Glutamatergic neuron (in vitro differentiated cells): ENCODE results near the gene ARID1B. TPM values are rescaled to one million over a fixed set of nuclear protein-coding genes. Genes with fewer than 3 reads are reported as not detected.

Experiments used
- DNase-seq: peaks from one replicate; pipeline ENCODE4 v3.0.0; 2022
- H3K27ac Mint-ChIP-seq: one replicate; pipeline ENCODE4 v1.8.0; 2020; ENCODE audit warnings: mild to moderate bottlenecking, mixed read lengths, inconsistent platforms; ENCODE audit not compliant: unreplicated experiment
- H3K27me3 Mint-ChIP-seq: one replicate; pipeline ENCODE4 v1.8.0; 2020; ENCODE audit warnings: mild to moderate bottlenecking, moderate library complexity, mixed read lengths, inconsistent platforms; ENCODE audit not compliant: unreplicated experiment
- H3K36me3 Mint-ChIP-seq: one replicate; pipeline ENCODE4 v1.8.0; 2020; ENCODE audit warnings: mild to moderate bottlenecking, mixed read lengths, inconsistent platforms; ENCODE audit not compliant: unreplicated experiment
- H3K4me1 Mint-ChIP-seq: one replicate; pipeline ENCODE4 v1.8.0; 2020; ENCODE audit warnings: mild to moderate bottlenecking, low read depth, mixed read lengths, inconsistent platforms; ENCODE audit not compliant: unreplicated experiment
- H3K4me3 Mint-ChIP-seq: one replicate; pipeline ENCODE4 v1.8.0; 2020; ENCODE audit warnings: mild to moderate bottlenecking, mixed read lengths, inconsistent platforms; ENCODE audit not compliant: unreplicated experiment
- H3K9me3 Mint-ChIP-seq: one replicate; pipeline ENCODE4 v1.8.0; 2020; ENCODE audit warnings: mild to moderate bottlenecking, moderate library complexity, mixed read lengths, inconsistent platforms; ENCODE audit not compliant: unreplicated experiment
- total RNA-seq: library from RNA; stranded (reverse); fragmentation: NEBNext Ultra II Directional; extraction: Animal tissue kit (Norgen Biotek cat#: 25700); gene quantifications from one replicate; pipeline ENCODE4 v1.2.1, GENCODE V29; 2021; ENCODE audit not compliant: unreplicated experiment
- TF ChIP-seq, protein P1 (sequence below): fragments of 200-600 bp; sonication (generic); IDR thresholded peaks from one replicate; pipeline ENCODE4 v1.5.0; 2021; ENCODE audit not compliant: partially characterized antibody, unreplicated experiment

Gene ARID1B
- total RNA-seq, 1 donor from 2014 or later = 202 TPM

DNA sequence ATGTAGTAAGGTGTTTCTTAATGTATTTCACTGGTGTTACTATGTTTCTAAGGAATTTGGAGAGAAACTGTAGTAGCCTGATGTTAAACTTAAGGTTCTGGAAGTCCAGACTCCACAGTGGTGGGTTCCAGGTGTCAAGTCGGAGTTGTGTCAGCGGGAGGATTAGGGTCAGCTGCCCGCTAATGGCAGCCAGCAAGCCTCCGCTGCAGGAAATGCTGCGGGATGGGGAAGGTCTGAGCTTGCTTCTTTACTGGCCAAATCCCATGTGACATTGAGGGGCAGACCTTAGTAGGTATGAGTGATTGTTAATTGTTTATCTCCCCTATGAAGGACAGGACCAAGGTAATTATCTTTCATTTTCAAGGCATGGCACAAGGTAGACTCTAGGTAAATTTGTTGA is 3.7 kb upstream of the ARID1B start:
- peaks cover 18% of the 10 kb centered on the region for H3K27me3 Mint-ChIP-seq
- H3K36me3 Mint-ChIP-seq = no peaks in the 10 kb centered on the region
- H3K27ac Mint-ChIP-seq = peak overlapping the region; percentile 100
- TF ChIP-seq, protein P1, sequence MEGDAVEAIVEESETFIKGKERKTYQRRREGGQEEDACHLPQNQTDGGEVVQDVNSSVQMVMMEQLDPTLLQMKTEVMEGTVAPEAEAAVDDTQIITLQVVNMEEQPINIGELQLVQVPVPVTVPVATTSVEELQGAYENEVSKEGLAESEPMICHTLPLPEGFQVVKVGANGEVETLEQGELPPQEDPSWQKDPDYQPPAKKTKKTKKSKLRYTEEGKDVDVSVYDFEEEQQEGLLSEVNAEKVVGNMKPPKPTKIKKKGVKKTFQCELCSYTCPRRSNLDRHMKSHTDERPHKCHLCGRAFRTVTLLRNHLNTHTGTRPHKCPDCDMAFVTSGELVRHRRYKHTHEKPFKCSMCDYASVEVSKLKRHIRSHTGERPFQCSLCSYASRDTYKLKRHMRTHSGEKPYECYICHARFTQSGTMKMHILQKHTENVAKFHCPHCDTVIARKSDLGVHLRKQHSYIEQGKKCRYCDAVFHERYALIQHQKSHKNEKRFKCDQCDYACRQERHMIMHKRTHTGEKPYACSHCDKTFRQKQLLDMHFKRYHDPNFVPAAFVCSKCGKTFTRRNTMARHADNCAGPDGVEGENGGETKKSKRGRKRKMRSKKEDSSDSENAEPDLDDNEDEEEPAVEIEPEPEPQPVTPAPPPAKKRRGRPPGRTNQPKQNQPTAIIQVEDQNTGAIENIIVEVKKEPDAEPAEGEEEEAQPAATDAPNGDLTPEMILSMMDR = no peak
- peaks cover 17% of the 10 kb centered on the region for H3K9me3 Mint-ChIP-seq
- no peak overlapping the region for H3K4me3 Mint-ChIP-seq
- H3K4me1 Mint-ChIP-seq = peaks cover 29% of the 10 kb centered on the region
- no peak for DNase-seq

DNA sequence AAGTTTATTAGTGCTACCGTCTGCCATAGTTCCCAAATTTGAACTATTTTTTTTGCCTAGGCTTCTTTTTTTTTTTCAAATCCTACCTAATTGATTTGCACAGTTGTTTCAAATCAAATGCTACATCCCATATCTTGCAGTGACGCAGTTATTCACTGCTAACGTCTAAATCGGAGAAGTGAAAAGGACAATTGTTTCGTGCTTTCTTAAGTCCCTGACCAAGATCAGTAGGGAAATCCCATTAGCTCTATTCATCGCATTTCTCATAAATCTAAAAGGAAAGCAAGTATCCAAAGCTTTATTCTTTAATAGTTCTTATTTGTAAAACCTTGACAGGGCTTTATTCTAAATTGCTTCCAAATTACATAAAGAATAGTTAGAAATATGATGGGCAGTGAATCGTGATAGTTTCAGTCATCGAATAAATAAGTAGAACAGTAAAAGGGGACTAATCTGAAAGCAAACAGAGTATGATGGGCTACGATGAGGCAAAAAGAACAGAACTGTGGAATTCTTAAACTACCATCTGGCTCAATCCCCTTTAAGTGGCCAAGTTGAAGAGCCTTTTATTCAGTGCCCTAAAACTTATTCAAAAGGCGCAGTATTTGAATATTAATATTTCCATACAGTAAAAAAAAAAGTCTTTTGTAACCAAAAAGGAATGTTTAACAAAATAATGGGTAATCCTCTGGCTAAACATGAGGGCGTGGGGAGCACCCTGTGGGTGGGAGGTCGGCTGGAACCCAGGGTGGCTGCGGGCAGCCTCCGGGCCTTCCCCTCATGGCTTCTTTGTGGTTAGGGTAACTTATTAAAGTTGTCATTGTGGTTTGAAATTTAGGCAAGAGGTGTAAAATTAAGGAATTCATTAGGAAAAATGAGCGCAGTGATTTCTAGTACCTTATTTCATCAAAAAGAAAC is 3.0 kb upstream of the ARID1B start:
- TF ChIP-seq, protein P1 = no peak
- no peak for DNase-seq
- H3K9me3 Mint-ChIP-seq = peaks cover 17% of the 10 kb centered on the region
- peaks cover 18% of the 10 kb centered on the region for H3K27me3 Mint-ChIP-seq
- H3K27ac Mint-ChIP-seq = peak overlapping the region; percentile 100
- H3K4me1 Mint-ChIP-seq = peaks cover 29% of the 10 kb centered on the region
- no peaks in the 10 kb centered on the region for H3K36me3 Mint-ChIP-seq
- H3K4me3 Mint-ChIP-seq = peak overlapping the region; percentile 78

DNA sequence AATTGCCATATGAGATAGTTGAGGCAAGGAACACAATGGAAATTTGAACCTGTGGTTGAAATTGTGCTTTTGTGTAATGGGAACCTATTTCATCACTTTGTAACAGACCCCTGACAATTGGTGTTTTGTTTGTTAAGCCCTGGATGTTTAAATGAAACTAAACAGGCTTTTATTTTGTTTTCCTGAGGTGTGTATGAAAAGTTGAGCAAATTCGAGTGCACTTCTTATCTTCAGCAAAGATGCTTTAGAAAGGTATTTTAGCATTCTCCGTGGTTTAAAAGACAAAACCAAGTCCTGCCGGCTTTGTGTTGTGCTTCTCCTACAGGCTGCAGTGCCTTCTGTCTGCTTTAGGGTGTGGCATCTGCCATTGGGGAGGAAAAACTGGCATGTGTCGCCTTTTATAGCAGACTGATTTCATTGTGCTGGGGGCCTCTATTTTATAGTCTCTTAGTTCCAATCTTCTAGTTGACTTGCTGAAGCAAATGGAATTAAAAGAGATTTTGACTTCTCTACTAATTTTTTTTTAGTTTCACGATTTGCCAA is 2.2 kb upstream of the ARID1B start:
- H3K27me3 Mint-ChIP-seq = peaks cover 21% of the 10 kb centered on the region
- peak overlapping the region; percentile 78 for H3K4me3 Mint-ChIP-seq
- H3K9me3 Mint-ChIP-seq = peaks cover 20% of the 10 kb centered on the region
- peak; percentile 55 for DNase-seq
- H3K27ac Mint-ChIP-seq = peak overlapping the region; percentile 100
- H3K36me3 Mint-ChIP-seq = no peaks in the 10 kb centered on the region
- H3K4me1 Mint-ChIP-seq = peaks cover 29% of the 10 kb centered on the region
- TF ChIP-seq, protein P1 = no peak

DNA sequence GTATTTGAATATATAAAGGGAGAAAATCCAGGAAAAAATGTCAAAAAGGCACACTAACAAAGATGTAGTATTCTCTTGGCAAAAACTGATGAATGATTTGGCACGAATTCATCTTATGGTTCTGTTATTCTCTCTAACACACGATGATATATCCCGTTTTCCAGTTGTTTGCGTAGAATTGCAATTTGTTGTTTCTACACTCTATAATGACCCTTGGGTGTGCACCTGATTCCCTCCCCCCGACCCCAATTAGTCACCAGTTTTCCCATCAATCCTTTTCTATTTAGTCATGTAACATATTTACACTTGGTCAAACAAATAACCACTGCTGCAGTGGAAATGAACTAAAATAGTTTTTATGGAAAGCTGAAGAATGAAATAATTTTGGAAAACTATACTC is 1.5 kb upstream of the ARID1B start:
- Mint-ChIP-seq H3K27ac (peak overlapping the region; percentile 100), H3K9me3 (peaks cover 26% of the 10 kb centered on the region), H3K36me3 (peaks cover 4% of the 10 kb centered on the region), H3K4me3 (peak overlapping the region; percentile 67), H3K4me1 (peaks cover 29% of the 10 kb centered on the region), H3K27me3 (peaks cover 28% of the 10 kb centered on the region)
- no peak for DNase-seq
- TF ChIP-seq, protein P1 = no peak

DNA sequence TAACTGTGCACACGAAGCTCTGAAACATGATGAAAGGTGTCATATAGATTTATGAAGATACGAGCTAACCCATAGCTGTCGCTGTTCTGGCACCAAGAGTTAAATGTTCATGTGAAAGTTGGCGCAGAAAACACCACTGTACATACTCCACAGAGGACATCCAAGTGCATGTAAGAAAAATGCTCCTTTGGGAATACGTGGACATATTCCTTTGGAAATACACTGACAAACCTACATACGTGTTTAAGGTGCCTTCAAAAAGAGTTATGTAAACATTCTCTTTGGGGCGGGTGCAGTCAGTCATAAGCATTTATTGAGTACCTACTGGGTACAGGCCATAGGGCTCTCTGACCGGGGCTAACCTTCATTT is 723 bp upstream of the ARID1B start:
- TF ChIP-seq, protein P1 = no peak
- DNase-seq = no peak
- Mint-ChIP-seq H3K4me3 (peak overlapping the region; percentile 98), H3K36me3 (peaks cover 4% of the 10 kb centered on the region), H3K27ac (peak overlapping the region; percentile 100), H3K4me1 (peaks cover 29% of the 10 kb centered on the region), H3K9me3 (peaks cover 28% of the 10 kb centered on the region), H3K27me3 (peaks cover 28% of the 10 kb centered on the region)
